Measurements from ENCODE around the gene PDE7B.

GRCh38 chr6:136035378-136036070 lies 184.0 kb downstream of the PDE7B start:
- TF ChIP-seq BRCA1 (IDR thresholded peaks at IDR 0.05; ENCODE audit: low read depth, low read length) (no peak), POU5F1 (IDR thresholded peaks at IDR 0.05; ENCODE audit: low read depth, low read length) (no peak), CTCF (IDR thresholded peaks at IDR 0.05; ENCODE audit: control extremely low read depth in 1 of 3, insufficient read depth in 1 of 3, low read depth in 1 of 3, low read length in 3 of 3) (no peak), CEBPB (IDR thresholded peaks at IDR 0.05; ENCODE audit: low read depth, low read length) (no peak), POLR2AphosphoS5 (IDR thresholded peaks at IDR 0.05; ENCODE audit: low read depth, low read length) (no peak), ATF2 (IDR thresholded peaks at IDR 0.05; ENCODE audit: low read length) (no peak), SIN3A (conservative IDR thresholded peaks at IDR 0.05 in 1 of 2, IDR thresholded peaks at IDR 0.05 in 1 of 2; ENCODE audit: low read depth in 1 of 2, low read length in 2 of 2) (no peak), POLR2A (IDR thresholded peaks at IDR 0.05; ENCODE audit: control extremely low read depth in 1 of 2, low read depth in 2 of 2, low read length in 2 of 2) (no peak), YY1 (IDR thresholded peaks at IDR 0.05; ENCODE audit: low read depth, low read length) (no peak), EP300 (IDR thresholded peaks at IDR 0.05; ENCODE audit: borderline replicate concordance in 1 of 2, low read depth in 2 of 2, low read length in 2 of 2) (no peak), SP1 (IDR thresholded peaks at IDR 0.05; ENCODE audit: low read depth, low read length) (no peak), CBX5 (IDR thresholded peaks at IDR 0.05; ENCODE audit: low read depth, low read length) (no peak)

Measured in H1 (cell line).